ENCODE results near the gene EMD. TPM values are rescaled to one million over a fixed set of nuclear protein-coding genes. Genes with fewer than 3 reads are reported as not detected.
A peak's percentile ranks its signal among the peaks of the same experiment; 100 is the strongest.

EMD gene
- total RNA-seq, 1 donor from 2014 or later = 16.1 TPM

DNA sequence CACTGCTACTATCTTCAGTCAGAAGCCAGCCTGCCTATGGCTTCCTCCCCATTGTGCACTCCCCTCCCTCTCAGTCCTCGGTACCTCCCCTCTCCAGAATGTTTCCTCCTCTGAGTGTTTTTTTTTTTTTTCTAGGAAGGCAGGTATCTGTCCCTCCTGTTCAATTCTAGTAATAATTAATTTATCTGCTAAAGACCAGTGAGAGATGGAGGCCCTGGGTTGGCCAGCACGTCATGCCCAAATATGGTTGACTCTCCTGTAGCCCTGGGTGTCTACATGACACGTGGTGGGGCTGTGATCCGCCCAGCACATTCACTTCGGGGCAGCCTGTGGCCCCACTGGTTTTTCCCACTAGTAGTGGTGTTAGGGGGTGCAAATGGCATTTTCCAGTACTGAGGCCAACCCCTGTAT is 6.5 kb upstream of the EMD start:
- DNase-seq (ENCODE audit: low read depth) = peak; percentile 44
- peaks cover 3% of the 10 kb centered on the region for H3K36me3 ChIP-seq (ENCODE audit: control insufficient read depth, insufficient read depth, low read length)
- no peak for FAIRE-seq
- no peaks in the 10 kb centered on the region for H3K27me3 ChIP-seq (ENCODE audit: control insufficient read depth, insufficient read depth, low read length)
- no peak overlapping the region for H3K4me3 ChIP-seq (ENCODE audit: low read depth, low read length)
- TF ChIP-seq, protein P1, sequence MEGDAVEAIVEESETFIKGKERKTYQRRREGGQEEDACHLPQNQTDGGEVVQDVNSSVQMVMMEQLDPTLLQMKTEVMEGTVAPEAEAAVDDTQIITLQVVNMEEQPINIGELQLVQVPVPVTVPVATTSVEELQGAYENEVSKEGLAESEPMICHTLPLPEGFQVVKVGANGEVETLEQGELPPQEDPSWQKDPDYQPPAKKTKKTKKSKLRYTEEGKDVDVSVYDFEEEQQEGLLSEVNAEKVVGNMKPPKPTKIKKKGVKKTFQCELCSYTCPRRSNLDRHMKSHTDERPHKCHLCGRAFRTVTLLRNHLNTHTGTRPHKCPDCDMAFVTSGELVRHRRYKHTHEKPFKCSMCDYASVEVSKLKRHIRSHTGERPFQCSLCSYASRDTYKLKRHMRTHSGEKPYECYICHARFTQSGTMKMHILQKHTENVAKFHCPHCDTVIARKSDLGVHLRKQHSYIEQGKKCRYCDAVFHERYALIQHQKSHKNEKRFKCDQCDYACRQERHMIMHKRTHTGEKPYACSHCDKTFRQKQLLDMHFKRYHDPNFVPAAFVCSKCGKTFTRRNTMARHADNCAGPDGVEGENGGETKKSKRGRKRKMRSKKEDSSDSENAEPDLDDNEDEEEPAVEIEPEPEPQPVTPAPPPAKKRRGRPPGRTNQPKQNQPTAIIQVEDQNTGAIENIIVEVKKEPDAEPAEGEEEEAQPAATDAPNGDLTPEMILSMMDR (IDR thresholded peaks at IDR 0.05; ENCODE audit: insufficient read depth, low read length, severe bottlenecking) = no peak

DNA sequence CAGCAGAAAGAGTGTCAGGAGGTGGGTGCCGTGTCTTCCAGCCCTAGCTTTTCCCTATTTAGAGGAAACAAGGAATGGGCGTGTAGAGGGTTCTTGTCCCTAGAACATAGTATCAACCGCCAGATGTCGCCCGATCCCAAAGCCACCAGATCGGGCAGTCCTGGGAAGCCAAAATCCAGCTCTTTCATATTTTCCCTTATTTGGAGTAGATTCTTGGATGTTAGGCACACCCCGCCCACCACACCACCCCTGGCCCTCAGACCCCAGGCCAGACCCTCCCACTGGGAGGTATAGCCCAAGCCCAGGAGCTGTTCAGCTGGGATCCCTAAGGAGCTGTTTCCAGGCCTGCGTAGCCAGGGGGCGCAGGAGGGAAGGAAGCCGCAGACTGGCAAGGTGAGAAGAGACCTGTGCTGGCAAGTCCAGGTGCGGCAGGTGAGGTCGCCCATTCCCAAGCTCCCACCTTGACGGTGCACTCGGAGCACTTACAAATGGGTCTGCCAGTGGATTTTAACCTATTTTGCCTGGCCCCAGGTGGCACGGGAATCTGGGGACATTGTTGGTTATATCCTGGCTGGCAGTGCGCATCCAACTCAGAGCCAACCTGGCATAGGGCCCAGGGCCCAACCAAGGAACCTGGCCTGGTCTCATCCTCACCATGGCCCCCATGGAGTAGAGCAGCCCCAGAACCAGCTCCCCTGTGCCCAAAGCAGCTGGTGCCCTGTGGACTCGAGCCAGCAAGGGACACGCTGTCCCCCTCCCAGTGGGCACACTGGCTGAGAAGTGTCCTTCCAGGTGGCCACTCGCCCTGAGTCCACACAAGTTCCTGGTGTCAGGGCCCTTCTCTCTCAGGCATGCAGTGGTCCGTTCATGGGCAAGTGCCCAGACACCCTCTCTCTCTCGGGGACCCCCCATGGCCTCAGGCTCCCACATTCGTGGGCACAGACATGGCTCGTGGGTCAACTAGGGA is 5.5 kb upstream of the EMD start:
- peak; percentile 50 for FAIRE-seq

DNA sequence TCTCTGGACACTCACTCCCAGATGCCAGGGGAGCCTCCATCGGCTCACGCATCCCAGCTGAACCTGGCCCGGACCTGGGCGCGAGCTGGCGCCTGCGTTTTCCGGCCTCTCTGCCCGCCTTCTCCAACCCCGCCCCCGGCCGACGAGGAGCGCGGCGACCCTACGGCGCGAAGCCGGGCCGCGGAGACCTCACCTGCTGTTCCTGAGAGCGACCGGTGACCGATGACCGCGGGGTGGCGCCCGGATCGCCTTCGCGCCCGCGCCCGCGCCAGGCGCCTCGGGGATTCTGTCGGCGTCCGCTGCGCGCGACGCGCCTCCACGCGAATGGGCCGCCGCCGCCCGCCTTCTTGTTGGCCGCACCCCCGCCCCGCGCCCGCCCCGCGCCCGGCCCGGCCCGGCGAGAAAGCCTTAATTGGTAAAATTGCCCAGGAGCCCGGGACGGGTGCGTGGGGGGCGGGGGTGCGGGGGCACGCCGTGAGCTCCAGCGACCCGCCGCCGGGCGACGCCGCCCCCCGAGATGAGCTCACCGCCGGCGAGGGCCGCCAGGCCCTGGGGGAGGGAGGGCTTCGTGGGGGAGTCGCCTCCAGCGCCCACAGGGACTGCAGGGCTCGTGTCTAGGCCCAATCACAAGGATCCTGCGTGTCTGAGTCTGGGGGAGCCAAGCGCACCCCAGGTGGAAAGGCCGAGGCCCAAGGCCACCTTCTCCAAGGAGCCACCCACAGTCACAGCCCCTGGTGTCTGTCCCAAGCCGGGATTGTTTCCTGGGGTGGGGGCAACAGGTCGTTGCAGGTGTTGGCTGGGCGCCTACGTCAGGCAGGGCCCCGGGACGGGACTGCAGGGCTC is 4.6 kb upstream of the EMD start, which contains the start of gene FLNA:
FLNA (minus strand) TSS at position 322 of the 843 bp plus-strand sequence. CDS start 3,389 bp downstream, outside the sequence.
- H3K4me3 ChIP-seq (ENCODE audit: low read depth, low read length) = peak within 1 kb of the TSS; percentile 46
- TF ChIP-seq, protein P1 (IDR thresholded peaks at IDR 0.05; ENCODE audit: insufficient read depth, low read length, severe bottlenecking) = peak; percentile 32
- no peak for FAIRE-seq

More for the DNA sequence above, 5.5 kb upstream of the EMD start:
- DNase-seq (ENCODE audit: low read depth) = peak; percentile 75
- TF ChIP-seq, protein P1 (IDR thresholded peaks at IDR 0.05; ENCODE audit: insufficient read depth, low read length, severe bottlenecking) = peak; percentile 72
- H3K4me3 ChIP-seq (ENCODE audit: low read depth, low read length) = peak overlapping the region; percentile 46
- no peaks in the 10 kb centered on the region for H3K27me3 ChIP-seq (ENCODE audit: control insufficient read depth, insufficient read depth, low read length)
- H3K36me3 ChIP-seq (ENCODE audit: control insufficient read depth, insufficient read depth, low read length) = no peaks in the 10 kb centered on the region

DNA sequence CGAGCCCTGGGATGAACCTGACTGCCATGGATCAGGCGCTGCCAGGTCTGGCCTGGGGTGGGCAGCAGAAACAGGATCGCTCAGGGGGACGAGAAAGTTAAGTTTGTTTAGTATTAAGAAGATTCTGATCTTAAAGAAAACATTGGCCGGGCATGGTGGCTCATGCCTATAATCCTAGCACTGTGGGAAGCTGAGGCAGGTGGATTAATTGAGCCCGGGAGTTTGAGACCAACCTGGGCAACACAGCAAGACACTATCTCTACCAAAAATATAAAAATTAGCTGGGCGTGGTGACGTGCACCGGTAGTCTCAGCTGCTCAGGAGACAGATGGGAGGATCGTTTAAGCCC is 4.0 kb upstream of the EMD start:
- no peaks in the 10 kb centered on the region for H3K36me3 ChIP-seq (ENCODE audit: control insufficient read depth, insufficient read depth, low read length)
- H3K27me3 ChIP-seq (ENCODE audit: control insufficient read depth, insufficient read depth, low read length) = no peaks in the 10 kb centered on the region
- FAIRE-seq (no peak), DNase-seq (ENCODE audit: low read depth) (no peak)
- H3K4me3 ChIP-seq (ENCODE audit: low read depth, low read length) = peak overlapping the region; percentile 36
- TF ChIP-seq, protein P1 (IDR thresholded peaks at IDR 0.05; ENCODE audit: insufficient read depth, low read length, severe bottlenecking) = no peak

More for the DNA sequence above, 4.6 kb upstream of the EMD start, which contains the start of gene FLNA:
- no peak for DNase-seq (ENCODE audit: low read depth)
- no peaks in the 10 kb centered on the region for H3K27me3 ChIP-seq (ENCODE audit: control insufficient read depth, insufficient read depth, low read length)
- H3K36me3 ChIP-seq (ENCODE audit: control insufficient read depth, insufficient read depth, low read length) = no peaks in the 10 kb centered on the region

DNA sequence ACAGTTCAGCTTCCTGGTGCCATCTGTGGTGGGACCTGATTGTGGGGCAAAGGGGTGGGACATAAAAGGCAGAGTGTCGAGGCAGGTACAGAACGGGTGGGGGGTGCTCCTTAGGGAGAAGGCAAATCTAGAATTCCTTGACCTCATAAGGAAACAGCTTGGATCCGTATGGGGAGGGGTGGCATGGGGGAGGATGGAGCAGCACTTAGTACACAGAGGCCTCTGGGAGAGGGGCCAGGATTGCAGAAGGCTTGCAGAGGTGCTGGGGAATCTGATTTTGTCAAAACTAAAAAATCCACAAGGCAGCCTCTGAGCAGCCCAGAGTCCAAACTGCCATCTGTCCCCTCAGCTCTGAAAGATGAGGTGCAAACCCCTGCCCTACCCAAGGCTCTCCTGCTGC is 2.3 kb upstream of the EMD start:
- DNase-seq (ENCODE audit: low read depth) (no peak), FAIRE-seq (no peak)
- H3K36me3 ChIP-seq (ENCODE audit: control insufficient read depth, insufficient read depth, low read length) = peaks cover 4% of the 10 kb centered on the region
- H3K27me3 ChIP-seq (ENCODE audit: control insufficient read depth, insufficient read depth, low read length) = no peaks in the 10 kb centered on the region
- TF ChIP-seq, protein P1 (IDR thresholded peaks at IDR 0.05; ENCODE audit: insufficient read depth, low read length, severe bottlenecking) = no peak
- no peak overlapping the region for H3K4me3 ChIP-seq (ENCODE audit: low read depth, low read length)
